GM10266 (cell line): ENCODE results near the gene HPCAL1.

ENCODE experiments used
- DNase-seq: peaks from one replicate; pipeline ENCODE4 v3.0.0; 2012; ENCODE audit errors: extremely low spot score
- CTCF ChIP-seq: IDR thresholded peaks from 2 replicates; pipeline ENCODE4 v1.5.1; 2012; ENCODE audit warnings: mild to moderate bottlenecking, low read depth; ENCODE audit not compliant: control insufficient read depth, insufficient read depth; ENCODE audit errors: missing control alignments

HPCAL1 gene

GRCh38 chr2:10372203-10372861, 69.6 kb downstream of the HPCAL1 start:
- TF ChIP-seq CTCF, result no peak
- DNase-seq, result no peak

GRCh38 chr2:10372862-10373240, 70.1 kb downstream of the HPCAL1 start:
- DNase-seq, result no peak
- TF ChIP-seq CTCF, result no peak

DNA sequence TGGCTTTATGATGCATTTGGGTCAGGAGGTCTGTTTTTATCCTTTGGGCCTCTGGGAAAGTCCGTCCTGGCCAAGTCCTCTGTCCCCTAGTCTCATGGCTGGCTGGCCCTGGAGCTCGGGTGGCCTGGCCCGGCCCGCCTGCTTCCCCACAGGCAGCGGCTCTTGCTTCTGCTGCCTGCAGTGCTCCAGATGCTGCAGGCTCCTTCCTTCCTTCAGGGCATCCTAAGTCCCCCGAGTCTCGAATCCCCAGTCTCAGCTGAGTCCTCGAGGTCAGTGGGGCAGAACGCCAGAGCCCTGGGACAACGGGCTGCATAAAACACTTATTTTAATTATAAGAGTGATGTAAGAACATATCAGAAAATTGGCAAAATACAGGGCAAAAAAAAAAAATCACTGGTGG, 71.2 kb downstream of the HPCAL1 start:
- DNase-seq, result no peak
- no peak for TF ChIP-seq CTCF

GRCh38 chr2:10374362-10374943, 71.7 kb downstream of the HPCAL1 start:
- TF ChIP-seq CTCF, result no peak
- DNase-seq, result no peak

- TF ChIP-seq CTCF, result no peak
- DNase-seq, result no peak
Observed at GRCh38 chr2:10375570-10376281, 73.0 kb downstream of the HPCAL1 start.

- DNase-seq, result no peak
- TF ChIP-seq CTCF, result no peak
Observed at GRCh38 chr2:10377052-10377746, 74.5 kb downstream of the HPCAL1 start.
